Measurements from ENCODE around the gene MATN1.

- TF ChIP-seq, protein P1, sequence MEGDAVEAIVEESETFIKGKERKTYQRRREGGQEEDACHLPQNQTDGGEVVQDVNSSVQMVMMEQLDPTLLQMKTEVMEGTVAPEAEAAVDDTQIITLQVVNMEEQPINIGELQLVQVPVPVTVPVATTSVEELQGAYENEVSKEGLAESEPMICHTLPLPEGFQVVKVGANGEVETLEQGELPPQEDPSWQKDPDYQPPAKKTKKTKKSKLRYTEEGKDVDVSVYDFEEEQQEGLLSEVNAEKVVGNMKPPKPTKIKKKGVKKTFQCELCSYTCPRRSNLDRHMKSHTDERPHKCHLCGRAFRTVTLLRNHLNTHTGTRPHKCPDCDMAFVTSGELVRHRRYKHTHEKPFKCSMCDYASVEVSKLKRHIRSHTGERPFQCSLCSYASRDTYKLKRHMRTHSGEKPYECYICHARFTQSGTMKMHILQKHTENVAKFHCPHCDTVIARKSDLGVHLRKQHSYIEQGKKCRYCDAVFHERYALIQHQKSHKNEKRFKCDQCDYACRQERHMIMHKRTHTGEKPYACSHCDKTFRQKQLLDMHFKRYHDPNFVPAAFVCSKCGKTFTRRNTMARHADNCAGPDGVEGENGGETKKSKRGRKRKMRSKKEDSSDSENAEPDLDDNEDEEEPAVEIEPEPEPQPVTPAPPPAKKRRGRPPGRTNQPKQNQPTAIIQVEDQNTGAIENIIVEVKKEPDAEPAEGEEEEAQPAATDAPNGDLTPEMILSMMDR (IDR thresholded peaks at IDR 0.05): no peak
- TF ChIP-seq JUN (IDR thresholded peaks at IDR 0.05) (no peak), E2F6 (IDR thresholded peaks at IDR 0.05; ENCODE audit: borderline replicate concordance, low read depth) (no peak), HDAC2 (IDR thresholded peaks at IDR 0.05) (no peak), EP300 (IDR thresholded peaks at IDR 0.05) (no peak), HOXA7 (CRISPR knock-in tag; IDR thresholded peaks at IDR 0.05) (no peak), POLR2A (IDR thresholded peaks at IDR 0.05; ENCODE audit: low read length) (no peak), RFX5 (IDR thresholded peaks at IDR 0.05) (no peak), KDM1A (IDR thresholded peaks at IDR 0.05; ENCODE audit: low read depth) (no peak), TP53 (CRISPR knock-in tag; IDR thresholded peaks at IDR 0.05) (no peak)
Observed at GRCh38 chr1:30665216-30666010, 58.0 kb downstream of the MATN1 start.
